Skeletal muscle tissue (tissue), 4 donors: ENCODE data around the gene NPTX2. TPM values are rescaled to one million over a fixed set of nuclear protein-coding genes. Genes with fewer than 3 reads are reported as not detected.

Experiments
- H3K27ac ChIP-seq: one replicate; pipeline ENCODE4 v1.7.0; 2013; ENCODE audit warnings: mild to moderate bottlenecking, low read depth, low read length, inconsistent platforms
- H3K27me3 ChIP-seq, 3 donors: one replicate each; pipeline ENCODE4 v1.7.0; 2013; ENCODE audit warnings: low read length in 3 of 3; ENCODE audit not compliant: control insufficient read depth in 3 of 3, insufficient read depth in 3 of 3
- H3K36me3 ChIP-seq, 3 donors: one replicate each; pipeline ENCODE4 v1.7.0; 2013; ENCODE audit warnings: low read length in 3 of 3; ENCODE audit not compliant: control insufficient read depth in 3 of 3, insufficient read depth in 3 of 3
- H3K4me1 ChIP-seq, 3 donors: one replicate each; pipeline ENCODE4 v1.7.0; 2013; ENCODE audit warnings: low read length in 3 of 3, mild to moderate bottlenecking in 3 of 3; ENCODE audit not compliant: control insufficient read depth in 3 of 3, insufficient read depth in 3 of 3
- H3K4me3 ChIP-seq, 3 donors: one replicate each; pipeline ENCODE4 v1.7.0; 2013; ENCODE audit warnings: low read length in 3 of 3
- H3K9ac ChIP-seq, 3 donors: one replicate each; pipeline ENCODE4 v1.7.0; 2013; ENCODE audit warnings: low read length in 3 of 3, mild to moderate bottlenecking in 3 of 3, moderate library complexity in 2 of 3, low read depth in 1 of 3
- H3K9me3 ChIP-seq, 3 donors: one replicate each; pipeline ENCODE4 v1.7.0; 2013; ENCODE audit warnings: low read length in 3 of 3; ENCODE audit not compliant: control insufficient read depth in 3 of 3
- total RNA-seq: library from RNA; depleted of rRNA; stranded (reverse); fragments of >200 nt; gene quantifications from one replicate; pipeline ENCODE4 v1.2.3, GENCODE V29; 2014
- donor health status: Osteomylitis.

Gene NPTX2
- total RNA-seq, 1 donor from 2014 or later: 3.1 TPM

DNA sequence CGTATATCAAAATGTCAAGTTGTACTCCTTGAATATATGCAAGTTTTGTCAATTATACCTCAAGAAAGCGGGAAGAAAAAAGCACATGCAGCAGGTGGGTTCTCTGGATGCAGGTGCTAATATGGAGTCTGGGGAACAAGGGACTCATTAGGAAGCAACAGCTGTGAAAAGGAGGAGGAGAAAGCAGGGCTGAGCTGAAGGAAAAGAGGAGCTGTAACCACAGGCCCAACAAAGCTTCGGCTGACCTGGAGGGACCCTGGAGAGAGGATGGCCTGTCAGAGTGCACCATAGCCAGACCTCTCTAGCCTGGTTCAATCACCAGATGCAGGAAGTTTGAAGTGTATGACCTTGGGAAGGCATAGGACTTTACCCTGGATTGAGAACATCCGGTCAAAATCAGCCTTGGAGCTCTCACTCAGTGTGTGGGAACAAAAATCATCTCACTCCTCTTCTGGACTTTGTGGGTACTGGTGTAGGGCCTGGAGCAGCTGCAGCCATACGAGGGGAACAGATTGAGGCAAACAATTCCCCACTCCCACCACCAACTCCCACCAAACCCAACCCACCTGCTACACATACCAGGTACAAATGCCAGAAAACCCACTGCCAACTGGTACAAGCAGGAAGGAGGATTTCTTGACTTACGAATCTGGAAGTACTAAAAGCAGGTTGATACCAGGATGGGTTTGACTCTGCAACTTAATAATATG, 36.7 kb downstream of the NPTX2 start:
- no peaks in the 10 kb centered on the region for H3K36me3 ChIP-seq
- H3K9me3 ChIP-seq: no peaks in the 10 kb centered on the region
- no peak overlapping the region for H3K4me3 ChIP-seq
- H3K27ac ChIP-seq: no peak overlapping the region
- H3K9ac ChIP-seq: no peak overlapping the region
- peaks cover 0 to 7% (median 0%) of the 10 kb centered on the region in 3 donors for H3K27me3 ChIP-seq
- no peaks in the 10 kb centered on the region for H3K4me1 ChIP-seq

DNA sequence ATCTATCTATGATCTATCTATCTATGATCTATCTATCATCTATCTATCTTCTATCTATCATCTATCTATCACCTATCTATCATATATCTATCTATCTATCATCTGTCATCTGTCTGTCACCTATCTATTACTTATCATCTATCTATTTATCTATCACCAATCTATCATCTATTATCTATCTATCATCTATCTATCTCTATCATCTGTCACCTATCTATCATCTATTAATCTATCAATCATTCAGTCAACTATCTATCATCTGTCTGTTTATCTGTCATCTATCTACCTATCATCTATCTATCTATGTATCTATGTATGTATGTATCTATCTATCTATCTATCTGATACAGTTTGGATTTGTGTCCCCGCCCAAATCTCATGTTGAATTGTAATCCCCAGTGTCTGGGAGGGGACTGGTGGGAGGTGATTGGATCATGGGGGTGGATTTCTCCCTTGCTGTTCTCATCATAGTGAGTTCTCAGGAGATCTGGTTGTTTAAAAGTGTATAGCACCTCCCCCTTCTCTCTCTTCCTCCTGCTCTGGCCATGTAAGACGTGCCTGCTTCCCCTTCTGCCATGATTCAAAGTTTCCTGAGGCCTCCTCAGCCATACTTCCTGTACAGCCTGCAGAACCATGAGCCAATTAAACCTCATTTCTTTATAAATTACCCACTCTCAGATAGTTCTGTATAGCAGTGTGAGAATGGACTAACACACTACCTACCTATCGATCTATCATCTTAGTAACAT, 37.6 kb downstream of the NPTX2 start:
- H3K36me3 ChIP-seq: no peaks in the 10 kb centered on the region
- no peak overlapping the region for H3K4me3 ChIP-seq
- peaks cover 0 to 7% (median 0%) of the 10 kb centered on the region in 3 donors for H3K27me3 ChIP-seq
- H3K9ac ChIP-seq: no peak overlapping the region
- H3K9me3 ChIP-seq: no peaks in the 10 kb centered on the region
- H3K4me1 ChIP-seq: no peaks in the 10 kb centered on the region
- H3K27ac ChIP-seq: no peak overlapping the region

DNA sequence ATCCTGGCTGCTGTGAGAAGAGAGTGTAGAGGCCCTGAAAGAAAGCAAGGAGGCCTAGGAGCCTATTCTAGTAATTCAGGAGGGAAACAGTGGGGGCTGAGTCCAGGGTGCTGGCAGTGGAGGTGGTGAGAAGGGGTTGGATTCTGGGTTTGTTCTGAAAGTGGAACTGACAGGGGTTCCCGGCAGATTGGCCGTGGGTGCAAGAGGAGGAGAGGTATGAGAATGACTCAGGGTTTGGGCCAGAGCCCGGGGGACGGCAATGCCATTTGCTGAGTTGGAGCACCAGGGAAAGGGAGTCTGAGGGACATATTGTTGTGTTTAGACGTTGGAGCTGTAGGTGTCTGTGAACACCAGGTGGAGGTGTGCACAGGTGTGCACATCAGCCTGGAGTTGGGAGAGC, 38.5 kb downstream of the NPTX2 start:
- peaks cover 0 to 7% (median 0%) of the 10 kb centered on the region in 3 donors for H3K27me3 ChIP-seq
- H3K27ac ChIP-seq: no peak overlapping the region
- H3K9ac ChIP-seq: no peak overlapping the region
- H3K4me1 ChIP-seq: no peaks in the 10 kb centered on the region
- H3K36me3 ChIP-seq: no peaks in the 10 kb centered on the region
- H3K4me3 ChIP-seq: no peak overlapping the region
- no peaks in the 10 kb centered on the region for H3K9me3 ChIP-seq

DNA sequence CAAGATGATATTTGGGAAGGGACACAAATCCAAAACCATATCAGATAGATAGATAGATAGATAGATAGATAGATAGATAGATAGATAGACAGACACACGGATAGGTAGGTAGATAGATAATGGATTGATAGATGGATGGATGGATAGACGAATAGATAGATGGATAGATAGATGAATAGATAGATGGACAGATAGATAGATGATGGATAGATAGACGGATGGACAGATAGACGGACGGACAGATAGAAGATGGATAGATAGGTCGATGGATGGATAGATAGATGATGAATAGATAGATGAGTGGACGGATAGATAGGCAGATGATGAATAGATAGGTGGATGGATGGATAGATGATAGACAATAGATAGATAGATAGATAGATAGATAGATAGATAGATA, 39.8 kb downstream of the NPTX2 start:
- H3K36me3 ChIP-seq: no peaks in the 10 kb centered on the region
- H3K27me3 ChIP-seq: peaks cover 0 to 7% (median 0%) of the 10 kb centered on the region in 3 donors
- H3K9me3 ChIP-seq: peaks cover 0 to under 1% (median under 1%) of the 10 kb centered on the region in 3 donors
- H3K9ac ChIP-seq: no peak overlapping the region
- no peaks in the 10 kb centered on the region for H3K4me1 ChIP-seq
- no peak overlapping the region for H3K4me3 ChIP-seq
- H3K27ac ChIP-seq: no peak overlapping the region

DNA sequence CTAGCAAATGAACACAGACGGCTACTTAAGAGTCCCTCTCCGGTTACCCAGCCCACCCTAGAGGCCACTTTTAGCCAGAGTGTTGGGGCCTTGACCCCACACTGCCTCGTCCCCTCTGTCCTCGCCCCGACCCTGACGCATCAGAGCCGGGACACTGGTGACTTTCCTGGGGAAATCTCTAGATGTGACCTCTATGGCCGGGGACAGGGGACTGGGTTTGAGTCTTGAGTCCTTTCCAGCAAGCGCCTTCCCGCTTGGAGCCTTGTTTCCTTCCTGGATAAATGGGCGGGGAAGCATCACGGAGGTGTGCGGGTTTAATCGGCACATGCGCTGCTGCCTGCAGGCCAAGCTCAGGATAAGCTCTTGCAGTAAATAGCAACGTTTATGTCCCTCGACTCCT, 40.7 kb downstream of the NPTX2 start:
- Histone ChIP-seq H3K9ac (no peak overlapping the region), H3K4me1 (no peaks in the 10 kb centered on the region), H3K27me3 (peaks cover 0 to 7% (median 0%) of the 10 kb centered on the region in 3 donors), H3K9me3 (peaks cover 0 to 5% (median 3%) of the 10 kb centered on the region in 3 donors), H3K4me3 (no peak overlapping the region), H3K27ac (no peak overlapping the region), H3K36me3 (no peaks in the 10 kb centered on the region)

DNA sequence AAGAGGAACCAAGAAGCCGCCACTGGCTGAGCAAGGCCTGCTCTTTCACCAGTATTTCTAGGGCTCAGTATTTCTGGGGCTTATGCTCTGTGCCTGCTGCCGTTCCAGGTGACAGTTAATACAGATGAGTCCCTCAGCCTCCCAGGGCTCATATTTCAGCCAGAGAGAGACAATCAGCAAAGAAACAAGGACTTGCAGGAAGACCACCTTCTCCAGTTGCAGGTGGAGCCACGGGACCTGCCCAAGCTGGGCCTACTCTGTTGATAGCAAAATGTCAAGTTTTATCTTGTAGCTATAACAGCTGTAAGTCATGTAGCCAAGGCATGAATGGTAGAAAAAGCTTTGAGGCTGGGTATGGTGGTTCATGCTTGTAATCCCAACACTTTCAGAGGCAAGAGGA, 42.7 kb downstream of the NPTX2 start:
- H3K27ac ChIP-seq: no peak overlapping the region
- no peak overlapping the region for H3K4me3 ChIP-seq
- H3K9me3 ChIP-seq: peaks cover 0 to 7% (median 6%) of the 10 kb centered on the region in 3 donors
- peaks cover 0 to 7% (median 0%) of the 10 kb centered on the region in 3 donors for H3K27me3 ChIP-seq
- H3K36me3 ChIP-seq: no peaks in the 10 kb centered on the region
- H3K9ac ChIP-seq: no peak overlapping the region
- no peaks in the 10 kb centered on the region for H3K4me1 ChIP-seq

DNA sequence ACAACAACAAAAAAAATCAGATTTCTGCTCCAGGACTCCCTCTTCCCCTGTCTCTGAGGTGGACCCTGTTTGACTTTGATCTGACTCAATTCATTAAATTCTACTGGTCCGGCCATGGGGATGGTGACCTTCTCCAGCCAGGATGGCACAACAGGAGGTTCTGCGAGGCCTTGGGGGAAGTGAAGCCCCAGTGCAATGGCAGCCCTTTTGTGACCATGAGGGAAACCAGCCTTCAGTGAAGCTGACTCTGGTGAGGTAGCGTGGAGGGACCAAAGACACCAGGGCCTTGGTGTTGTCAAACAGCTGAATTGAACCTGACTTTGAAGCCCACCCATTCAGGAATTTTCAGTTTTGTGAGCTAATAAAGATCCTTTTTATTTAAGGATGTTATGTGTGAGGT, 44.5 kb downstream of the NPTX2 start:
- Histone ChIP-seq H3K9ac (no peak overlapping the region), H3K4me3 (no peak overlapping the region), H3K27me3 (peaks cover 0 to 7% (median 0%) of the 10 kb centered on the region in 3 donors), H3K4me1 (no peaks in the 10 kb centered on the region), H3K36me3 (no peaks in the 10 kb centered on the region), H3K27ac (no peak overlapping the region), H3K9me3 (peaks cover 0 to 7% (median 6%) of the 10 kb centered on the region in 3 donors)

DNA sequence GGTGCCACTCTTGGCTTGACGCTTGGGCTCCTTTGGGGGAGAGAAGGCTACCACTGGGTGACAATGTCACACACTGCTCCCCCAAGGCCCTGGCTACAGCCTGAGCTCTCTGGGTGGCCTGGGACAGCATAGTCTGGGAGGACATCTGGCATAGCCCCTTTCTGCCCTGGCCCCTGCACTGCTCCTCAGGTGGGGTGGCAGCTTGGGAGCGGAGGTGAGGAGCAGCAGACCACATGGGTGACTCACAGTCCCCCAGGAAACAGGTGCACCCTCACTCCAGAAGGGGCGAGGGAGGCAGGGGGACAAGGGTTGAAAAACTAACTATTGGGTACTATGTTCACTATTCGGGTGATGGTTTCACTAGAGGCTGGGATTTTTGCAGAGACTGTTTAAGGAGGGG, 45.2 kb downstream of the NPTX2 start:
- Histone ChIP-seq H3K4me3 (no peak overlapping the region), H3K27ac (no peak overlapping the region), H3K4me1 (no peaks in the 10 kb centered on the region), H3K27me3 (peaks cover 0 to 5% (median 0%) of the 10 kb centered on the region in 3 donors), H3K9me3 (peaks cover 0 to 7% (median 6%) of the 10 kb centered on the region in 3 donors), H3K9ac (no peak overlapping the region), H3K36me3 (no peaks in the 10 kb centered on the region)

DNA sequence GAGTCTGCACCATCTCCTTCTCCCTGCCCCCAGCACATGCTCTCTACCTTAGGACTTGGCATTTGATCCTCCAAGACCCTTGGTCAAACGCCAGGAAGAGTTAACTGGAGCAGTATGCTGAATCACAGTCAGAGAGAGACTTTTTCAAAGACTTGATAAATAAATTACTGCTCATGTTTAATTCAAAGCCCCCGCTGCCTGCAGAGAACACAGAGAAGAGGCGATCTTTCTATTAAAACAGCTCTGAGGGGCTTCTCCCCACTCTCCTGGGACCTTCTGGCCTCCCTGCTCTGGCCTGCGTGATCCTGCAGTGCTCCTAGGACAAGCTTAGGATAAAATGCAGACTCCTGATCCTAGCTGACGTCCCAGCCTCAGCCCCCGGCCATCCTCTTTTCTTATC, 47.8 kb downstream of the NPTX2 start:
- Histone ChIP-seq H3K9ac (no peak overlapping the region), H3K4me3 (no peak overlapping the region), H3K4me1 (peaks cover 0 to 3% (median 0%) of the 10 kb centered on the region in 3 donors), H3K36me3 (no peaks in the 10 kb centered on the region), H3K9me3 (peaks cover 0 to 7% (median 6%) of the 10 kb centered on the region in 3 donors), H3K27ac (no peak overlapping the region), H3K27me3 (peaks cover 0 to 2% (median 0%) of the 10 kb centered on the region in 3 donors)

DNA sequence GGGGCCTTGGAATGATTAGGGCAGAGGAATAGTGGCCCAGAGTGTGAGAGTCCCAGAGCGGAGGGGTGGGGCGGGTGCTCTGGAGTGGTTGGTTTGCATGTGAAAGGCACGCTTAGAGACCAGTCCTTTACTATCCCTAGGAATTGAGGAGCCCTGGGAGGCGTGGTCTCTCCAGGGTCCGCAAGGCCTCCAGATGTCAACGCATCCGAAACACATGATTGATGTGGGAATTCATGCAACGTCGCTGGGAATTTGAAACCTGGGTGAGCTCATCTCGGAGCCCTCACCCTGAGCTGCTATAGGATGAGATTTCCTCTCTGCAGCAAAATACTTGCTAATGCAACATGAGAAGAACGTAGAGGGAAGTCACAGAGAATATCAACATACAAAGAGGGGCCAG, 51.2 kb downstream of the NPTX2 start:
- Histone ChIP-seq H3K4me1 (peaks cover 0 to 5% (median 0%) of the 10 kb centered on the region in 3 donors), H3K36me3 (no peaks in the 10 kb centered on the region), H3K4me3 (no peak overlapping the region), H3K27ac (no peak overlapping the region), H3K9ac (no peak overlapping the region), H3K27me3 (peaks cover 0 to 2% (median 0%) of the 10 kb centered on the region in 3 donors), H3K9me3 (peaks cover under 1 to 5% (median 4%) of the 10 kb centered on the region in 3 donors)
